ENCODE results near the gene SOCS6.
"Not testable (repeated sequence)": the region's sequence is repeated elsewhere in the genome, so short reads cannot be mapped to it uniquely, and the experiment has no call there.

The SOCS6 gene

GRCh38 chr18:70322385-70322784 is 33.5 kb downstream of the SOCS6 start:
- no peak for DNase-seq (ENCODE audit: low spot score)

- DNase-seq (ENCODE audit: low spot score) = peak; percentile 22
Measured at GRCh38 chr18:70322928-70323327, 34.1 kb downstream of the SOCS6 start.

GRCh38 chr18:70324897-70325296 is 36.1 kb downstream of the SOCS6 start:
- DNase-seq (ENCODE audit: low spot score) = no peak

GRCh38 chr18:70326255-70326654 is 37.4 kb downstream of the SOCS6 start:
- DNase-seq (ENCODE audit: low spot score) = no peak

GRCh38 chr18:70328169-70328568 is 39.3 kb downstream of the SOCS6 start:
- no peak for DNase-seq (ENCODE audit: low spot score)

GRCh38 chr18:70329071-70329470 is 40.2 kb downstream of the SOCS6 start:
- no peak for DNase-seq (ENCODE audit: low spot score)

GRCh38 chr18:70330887-70331286 is 42.0 kb downstream of the SOCS6 start:
- DNase-seq (ENCODE audit: low spot score) = no peak

GRCh38 chr18:70331456-70332097 is 42.7 kb downstream of the SOCS6 start:
- peak; percentile 6 for DNase-seq (ENCODE audit: low spot score)

- DNase-seq (ENCODE audit: low spot score) = no peak
Measured at GRCh38 chr18:70332694-70333093, 43.8 kb downstream of the SOCS6 start.

- no peak for DNase-seq (ENCODE audit: low spot score)
Measured at GRCh38 chr18:70333316-70333715, 44.5 kb downstream of the SOCS6 start.

- DNase-seq (ENCODE audit: low spot score) = no peak
Measured at GRCh38 chr18:70333757-70334156, 44.9 kb downstream of the SOCS6 start.

GRCh38 chr18:70334264-70334663 is 45.4 kb downstream of the SOCS6 start:
- no peak for DNase-seq (ENCODE audit: low spot score)

- DNase-seq (ENCODE audit: low spot score) = no peak
Measured at GRCh38 chr18:70334728-70335329, 46.0 kb downstream of the SOCS6 start.

GRCh38 chr18:70335892-70336726 is 47.3 kb downstream of the SOCS6 start:
- no peak for DNase-seq (ENCODE audit: low spot score)

GRCh38 chr18:70337139-70337972 is 48.5 kb downstream of the SOCS6 start:
- DNase-seq (ENCODE audit: low spot score) = no peak

- DNase-seq (ENCODE audit: low spot score) = no peak
Measured at GRCh38 chr18:70338890-70339289, 50.0 kb downstream of the SOCS6 start.

- no peak for DNase-seq (ENCODE audit: low spot score)
Measured at GRCh38 chr18:70339915-70340314, 51.1 kb downstream of the SOCS6 start.

GRCh38 chr18:70348481-70348880 is 59.6 kb downstream of the SOCS6 start:
- not testable (repeated sequence) for DNase-seq (ENCODE audit: low spot score)

- no peak for DNase-seq (ENCODE audit: low spot score)
Measured at GRCh38 chr18:70349316-70349715, 60.5 kb downstream of the SOCS6 start.

GRCh38 chr18:70354080-70354479 is 65.2 kb downstream of the SOCS6 start:
- DNase-seq (ENCODE audit: low spot score) = no peak

- no peak for DNase-seq (ENCODE audit: low spot score)
Measured at GRCh38 chr18:70354771-70355170, 65.9 kb downstream of the SOCS6 start.

Measured in globus pallidus (tissue), 1 donor.